ENCODE measurements around the gene DGKA.

DGKA gene

DNA sequence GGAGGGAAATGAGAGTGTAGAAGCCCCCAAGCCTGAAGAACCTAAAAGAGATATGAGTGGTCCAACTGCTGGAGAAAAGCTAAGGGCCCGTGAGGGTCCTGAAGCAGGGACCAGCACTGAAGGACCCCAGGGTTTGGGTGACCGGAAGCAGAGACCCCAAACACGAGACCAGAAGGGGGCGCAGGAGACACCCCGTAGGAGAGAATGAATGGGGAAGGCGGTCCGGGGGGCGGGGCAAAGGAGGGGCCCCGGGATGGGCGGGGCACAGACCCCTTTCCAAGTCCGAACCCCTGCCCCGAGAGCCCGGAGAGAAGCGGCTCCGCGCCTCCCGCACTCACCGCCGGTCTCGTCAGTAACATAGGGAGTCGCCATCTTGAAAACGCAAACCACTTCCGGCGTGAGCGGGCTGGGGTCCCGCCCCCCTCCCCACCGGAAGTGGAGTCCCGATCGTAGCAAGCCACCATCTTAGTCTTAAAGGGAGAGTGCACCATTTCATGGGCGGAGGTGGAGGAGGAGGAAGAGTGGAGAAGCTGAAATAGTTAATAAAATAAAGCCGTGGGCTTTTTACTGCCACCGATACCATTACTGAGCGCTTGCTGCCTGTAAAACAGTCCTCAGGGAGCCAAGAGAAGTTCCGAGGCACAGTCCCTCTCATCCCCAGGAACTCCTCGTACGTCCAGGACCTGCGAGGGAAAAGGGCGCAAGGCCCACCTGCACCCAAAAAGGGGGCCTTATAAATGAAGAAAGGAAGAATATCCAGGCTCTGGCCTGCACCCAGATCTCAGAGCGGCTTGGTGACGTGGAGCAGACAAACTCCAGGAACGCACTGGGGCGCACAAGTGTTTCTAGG is 4.0 kb upstream of the DGKA start (continued):
- TF ChIP-seq ZSCAN5A (tag by site-specific recombination; IDR thresholded peaks at IDR 0.05), result no peak
- no peak for TF ChIP-seq ZNF791 (tag by site-specific recombination; IDR thresholded peaks at IDR 0.05)
- TF ChIP-seq ZNF280D (tag by site-specific recombination; IDR thresholded peaks at IDR 0.05), result no peak
- TF ChIP-seq ZNF473 (tag by site-specific recombination; IDR thresholded peaks at IDR 0.05), result no peak
- TF ChIP-seq ZNF426 (tag by site-specific recombination; IDR thresholded peaks at IDR 0.05), result no peak
- peak; percentile 10; the same call in 1 of the 2 replicates for TF ChIP-seq ZBTB20 (tag by site-specific recombination; IDR thresholded peaks at IDR 0.05)
- no peak for TF ChIP-seq ZNF626 (tag by site-specific recombination; IDR thresholded peaks at IDR 0.05)
- no peak for TF ChIP-seq REPIN1 (tag by site-specific recombination; IDR thresholded peaks at IDR 0.05; ENCODE audit: low read depth)
- TF ChIP-seq ZBTB17 (tag by site-specific recombination; IDR thresholded peaks at IDR 0.05), result peak; percentile 51; the same call in 1 of the 2 replicates
- no peak for TF ChIP-seq ZNF747 (tag by site-specific recombination; IDR thresholded peaks at IDR 0.05)
- no peak for TF ChIP-seq ZNF776 (tag by site-specific recombination; IDR thresholded peaks at IDR 0.05; ENCODE audit: borderline replicate concordance)
- TF ChIP-seq ZNF169 (tag by site-specific recombination; IDR thresholded peaks at IDR 0.05), result no peak
- TF ChIP-seq, protein P1, sequence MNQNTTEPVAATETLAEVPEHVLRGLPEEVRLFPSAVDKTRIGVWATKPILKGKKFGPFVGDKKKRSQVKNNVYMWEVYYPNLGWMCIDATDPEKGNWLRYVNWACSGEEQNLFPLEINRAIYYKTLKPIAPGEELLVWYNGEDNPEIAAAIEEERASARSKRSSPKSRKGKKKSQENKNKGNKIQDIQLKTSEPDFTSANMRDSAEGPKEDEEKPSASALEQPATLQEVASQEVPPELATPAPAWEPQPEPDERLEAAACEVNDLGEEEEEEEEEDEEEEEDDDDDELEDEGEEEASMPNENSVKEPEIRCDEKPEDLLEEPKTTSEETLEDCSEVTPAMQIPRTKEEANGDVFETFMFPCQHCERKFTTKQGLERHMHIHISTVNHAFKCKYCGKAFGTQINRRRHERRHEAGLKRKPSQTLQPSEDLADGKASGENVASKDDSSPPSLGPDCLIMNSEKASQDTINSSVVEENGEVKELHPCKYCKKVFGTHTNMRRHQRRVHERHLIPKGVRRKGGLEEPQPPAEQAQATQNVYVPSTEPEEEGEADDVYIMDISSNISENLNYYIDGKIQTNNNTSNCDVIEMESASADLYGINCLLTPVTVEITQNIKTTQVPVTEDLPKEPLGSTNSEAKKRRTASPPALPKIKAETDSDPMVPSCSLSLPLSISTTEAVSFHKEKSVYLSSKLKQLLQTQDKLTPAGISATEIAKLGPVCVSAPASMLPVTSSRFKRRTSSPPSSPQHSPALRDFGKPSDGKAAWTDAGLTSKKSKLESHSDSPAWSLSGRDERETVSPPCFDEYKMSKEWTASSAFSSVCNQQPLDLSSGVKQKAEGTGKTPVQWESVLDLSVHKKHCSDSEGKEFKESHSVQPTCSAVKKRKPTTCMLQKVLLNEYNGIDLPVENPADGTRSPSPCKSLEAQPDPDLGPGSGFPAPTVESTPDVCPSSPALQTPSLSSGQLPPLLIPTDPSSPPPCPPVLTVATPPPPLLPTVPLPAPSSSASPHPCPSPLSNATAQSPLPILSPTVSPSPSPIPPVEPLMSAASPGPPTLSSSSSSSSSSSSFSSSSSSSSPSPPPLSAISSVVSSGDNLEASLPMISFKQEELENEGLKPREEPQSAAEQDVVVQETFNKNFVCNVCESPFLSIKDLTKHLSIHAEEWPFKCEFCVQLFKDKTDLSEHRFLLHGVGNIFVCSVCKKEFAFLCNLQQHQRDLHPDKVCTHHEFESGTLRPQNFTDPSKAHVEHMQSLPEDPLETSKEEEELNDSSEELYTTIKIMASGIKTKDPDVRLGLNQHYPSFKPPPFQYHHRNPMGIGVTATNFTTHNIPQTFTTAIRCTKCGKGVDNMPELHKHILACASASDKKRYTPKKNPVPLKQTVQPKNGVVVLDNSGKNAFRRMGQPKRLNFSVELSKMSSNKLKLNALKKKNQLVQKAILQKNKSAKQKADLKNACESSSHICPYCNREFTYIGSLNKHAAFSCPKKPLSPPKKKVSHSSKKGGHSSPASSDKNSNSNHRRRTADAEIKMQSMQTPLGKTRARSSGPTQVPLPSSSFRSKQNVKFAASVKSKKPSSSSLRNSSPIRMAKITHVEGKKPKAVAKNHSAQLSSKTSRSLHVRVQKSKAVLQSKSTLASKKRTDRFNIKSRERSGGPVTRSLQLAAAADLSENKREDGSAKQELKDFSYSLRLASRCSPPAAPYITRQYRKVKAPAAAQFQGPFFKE (tag by site-specific recombination; IDR thresholded peaks at IDR 0.05; ENCODE audit: borderline replicate concordance), result no peak
- TF ChIP-seq, protein P2, sequence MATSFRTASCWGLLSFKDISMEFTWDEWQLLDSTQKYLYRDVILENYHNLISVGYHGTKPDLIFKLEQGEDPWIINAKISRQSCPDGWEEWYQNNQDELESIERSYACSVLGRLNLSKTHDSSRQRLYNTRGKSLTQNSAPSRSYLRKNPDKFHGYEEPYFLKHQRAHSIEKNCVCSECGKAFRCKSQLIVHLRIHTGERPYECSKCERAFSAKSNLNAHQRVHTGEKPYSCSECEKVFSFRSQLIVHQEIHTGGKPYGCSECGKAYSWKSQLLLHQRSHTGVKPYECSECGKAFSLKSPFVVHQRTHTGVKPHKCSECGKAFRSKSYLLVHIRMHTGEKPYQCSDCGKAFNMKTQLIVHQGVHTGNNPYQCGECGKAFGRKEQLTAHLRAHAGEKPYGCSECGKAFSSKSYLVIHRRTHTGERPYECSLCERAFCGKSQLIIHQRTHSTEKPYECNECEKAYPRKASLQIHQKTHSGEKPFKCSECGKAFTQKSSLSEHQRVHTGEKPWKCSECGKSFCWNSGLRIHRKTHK (tag by site-specific recombination; IDR thresholded peaks at IDR 0.05), result no peak
- no peak for TF ChIP-seq ZNF677 (tag by site-specific recombination; IDR thresholded peaks at IDR 0.05)
- TF ChIP-seq ZNF175 (tag by site-specific recombination; IDR thresholded peaks at IDR 0.05), result no peak
- no peak for TF ChIP-seq ZNF510 (tag by site-specific recombination; IDR thresholded peaks at IDR 0.05; ENCODE audit: insufficient replicate concordance)
- peak; percentile 84 for TF ChIP-seq ZNF580 (tag by site-specific recombination; IDR thresholded peaks at IDR 0.05)
- peak; percentile 75 for TF ChIP-seq ZNF366 (tag by site-specific recombination; conservative IDR thresholded peaks at IDR 0.05)
- TF ChIP-seq ZNF324 (tag by site-specific recombination; IDR thresholded peaks at IDR 0.05), result peak; percentile 75; the same call in 1 of the 2 replicates
- TF ChIP-seq, protein P3, sequence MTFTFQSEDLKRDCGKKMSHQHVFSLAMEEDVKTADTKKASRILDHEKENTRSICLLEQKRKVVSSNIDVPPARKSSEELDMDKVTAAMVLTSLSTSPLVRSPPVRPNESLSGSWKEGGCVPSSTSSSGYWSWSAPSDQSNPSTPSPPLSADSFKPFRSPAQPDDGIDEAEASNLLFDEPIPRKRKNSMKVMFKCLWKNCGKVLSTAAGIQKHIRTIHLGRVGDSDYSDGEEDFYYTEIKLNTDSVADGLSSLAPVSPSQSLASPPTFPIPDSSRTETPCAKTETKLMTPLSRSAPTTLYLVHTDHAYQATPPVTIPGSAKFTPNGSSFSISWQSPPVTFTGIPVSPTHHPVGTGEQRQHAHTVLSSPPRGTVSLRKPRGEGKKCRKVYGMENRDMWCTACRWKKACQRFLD (tag by site-specific recombination; IDR thresholded peaks at IDR 0.05), result no peak
- TF ChIP-seq ZNF132 (tag by site-specific recombination; IDR thresholded peaks at IDR 0.05; ENCODE audit: borderline replicate concordance), result no peak
- peak; percentile 33; the same call in 1 of the 2 replicates for TF ChIP-seq KLF7 (tag by site-specific recombination; IDR thresholded peaks at IDR 0.05; ENCODE audit: borderline replicate concordance)
- TF ChIP-seq ZNF16 (tag by site-specific recombination; IDR thresholded peaks at IDR 0.05; ENCODE audit: low read depth), result no peak
- TF ChIP-seq RBAK (tag by site-specific recombination; IDR thresholded peaks at IDR 0.05), result no peak
- TF ChIP-seq ZNF10 (tag by site-specific recombination; IDR thresholded peaks at IDR 0.05), result no peak
